ENCODE measurements around the gene CAMTA1.

The CAMTA1 gene

DNA sequence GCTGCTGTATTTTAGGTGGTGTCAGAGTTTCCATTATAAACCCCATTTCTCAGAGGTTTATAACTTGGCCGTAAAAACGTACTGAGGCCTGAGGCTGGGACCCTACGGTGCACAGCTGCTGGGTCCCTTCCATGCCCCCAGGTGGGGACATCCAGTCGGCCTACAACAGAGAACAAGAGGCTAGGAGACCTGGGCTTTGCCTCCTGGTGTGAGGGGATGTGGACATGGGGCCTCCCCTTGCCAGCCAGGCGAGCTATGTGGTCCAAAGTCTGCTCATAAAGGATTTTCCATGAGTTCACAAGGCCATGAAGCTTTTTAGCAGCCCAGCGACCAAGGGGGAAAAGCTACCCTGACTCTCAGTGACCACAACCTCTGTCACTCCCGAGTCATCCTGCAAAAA is 724.3 kb downstream of the CAMTA1 start:
- DNase-seq (ENCODE audit: low read depth in 2 of 2), result no peak

DNA sequence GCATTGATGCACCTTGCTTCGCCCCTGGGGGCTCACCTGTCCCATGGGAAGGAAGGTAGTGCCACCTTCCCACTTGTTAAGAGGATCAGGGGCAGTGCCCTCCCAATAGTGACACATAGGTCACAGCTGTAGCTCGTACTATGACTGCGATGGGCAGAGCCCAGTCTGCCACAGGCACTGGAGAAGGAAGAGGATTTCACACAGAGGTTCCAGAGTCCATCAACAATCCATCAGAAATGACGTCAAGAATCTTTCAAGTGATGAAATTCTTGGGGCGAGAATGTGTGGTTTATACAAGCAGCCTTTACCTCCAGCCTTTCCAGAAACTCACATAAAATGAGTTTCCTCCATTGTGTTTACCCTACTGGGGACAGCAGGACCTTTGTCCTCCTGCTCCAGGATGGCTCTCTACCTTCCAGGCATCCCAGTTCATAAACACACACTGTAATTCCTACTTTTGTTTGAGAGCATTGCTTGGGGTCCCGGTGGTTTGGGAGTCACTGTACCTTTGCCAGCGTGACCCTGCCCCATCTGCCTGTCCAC is 725.2 kb downstream of the CAMTA1 start:
- no peak for DNase-seq (ENCODE audit: low read depth in 2 of 2)

DNA sequence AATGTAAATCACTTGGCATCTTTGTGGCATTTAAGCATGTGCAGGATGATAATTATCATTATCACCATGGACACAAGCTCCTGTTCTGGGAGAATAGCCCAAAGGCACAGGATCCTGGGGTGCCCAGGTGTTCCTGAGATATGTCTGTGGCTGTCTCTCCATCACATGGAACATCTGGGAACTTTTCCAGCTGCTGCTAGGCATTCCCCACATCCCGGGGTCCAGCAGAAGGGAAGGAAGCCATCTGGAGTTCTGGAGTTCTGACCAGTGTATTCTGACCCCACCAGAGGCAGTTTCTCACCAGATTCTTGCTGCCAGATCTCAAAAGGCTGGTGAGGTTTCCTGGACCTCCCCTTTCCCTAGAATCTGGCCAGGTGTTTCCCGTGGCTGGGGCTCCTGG is 726.1 kb downstream of the CAMTA1 start:
- DNase-seq (ENCODE audit: low read depth in 2 of 2), result no peak

DNA sequence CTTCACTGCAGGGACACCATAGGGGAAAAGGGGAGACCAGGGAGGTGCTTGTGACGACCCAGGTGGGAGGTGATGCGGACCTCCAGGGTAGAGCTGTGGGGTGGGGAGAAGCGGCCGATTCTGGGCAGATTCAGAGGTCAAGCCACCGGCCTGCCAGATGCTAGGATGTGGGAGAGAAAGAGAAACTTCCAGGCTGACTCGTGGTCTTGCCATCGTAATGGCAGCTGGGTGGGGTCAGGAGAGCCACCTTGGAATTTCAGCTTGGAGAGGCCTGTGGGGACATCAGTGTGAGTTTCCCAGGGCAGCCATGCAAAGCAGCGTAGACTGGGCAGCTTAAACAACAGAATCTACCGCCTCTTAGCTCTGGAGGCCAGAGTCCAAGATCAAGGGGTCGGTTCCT is 727.8 kb downstream of the CAMTA1 start:
- DNase-seq (ENCODE audit: low read depth in 2 of 2), result no peak

DNA sequence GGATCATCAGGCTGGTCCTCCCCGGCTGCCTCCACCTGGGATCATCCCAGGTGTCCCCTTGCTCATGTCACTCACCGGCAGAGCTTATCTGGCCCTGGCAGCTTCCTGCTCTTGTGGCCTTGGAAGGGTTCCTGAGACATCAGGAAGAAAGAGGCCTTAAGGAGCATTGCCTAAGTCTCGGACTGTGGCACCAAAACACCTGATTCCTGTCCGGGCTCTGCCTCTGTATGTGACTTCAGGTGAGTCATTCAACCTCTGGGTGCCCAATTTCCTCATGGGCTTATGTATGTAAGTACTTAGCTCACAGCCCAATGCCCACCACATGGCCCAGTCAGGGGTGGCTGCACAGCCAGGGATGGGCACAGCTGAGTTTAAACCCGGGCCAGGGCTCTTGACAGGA is 729.9 kb downstream of the CAMTA1 start:
- DNase-seq (ENCODE audit: low read depth in 2 of 2), result no peak

DNA sequence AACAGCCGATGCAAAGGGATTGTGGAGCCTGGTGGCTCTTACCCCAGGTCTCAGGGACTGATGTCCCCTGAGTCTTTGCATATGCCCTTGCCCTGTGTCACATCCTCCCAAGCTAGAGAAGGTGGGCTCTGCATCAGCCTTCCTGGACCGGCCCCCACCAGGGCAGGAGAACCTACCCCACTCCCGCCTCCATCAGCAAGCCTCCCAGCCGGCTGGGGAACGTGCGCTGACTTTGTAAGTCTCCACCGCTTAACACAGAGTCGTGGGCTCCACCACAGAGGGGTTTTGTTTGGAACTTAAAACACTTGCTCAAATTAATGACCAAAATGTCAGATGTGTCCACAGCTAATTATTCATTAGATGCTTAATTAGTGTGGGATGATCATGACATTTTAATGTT is 730.6 kb downstream of the CAMTA1 start:
- DNase-seq (ENCODE audit: low read depth in 2 of 2), result no peak

DNA sequence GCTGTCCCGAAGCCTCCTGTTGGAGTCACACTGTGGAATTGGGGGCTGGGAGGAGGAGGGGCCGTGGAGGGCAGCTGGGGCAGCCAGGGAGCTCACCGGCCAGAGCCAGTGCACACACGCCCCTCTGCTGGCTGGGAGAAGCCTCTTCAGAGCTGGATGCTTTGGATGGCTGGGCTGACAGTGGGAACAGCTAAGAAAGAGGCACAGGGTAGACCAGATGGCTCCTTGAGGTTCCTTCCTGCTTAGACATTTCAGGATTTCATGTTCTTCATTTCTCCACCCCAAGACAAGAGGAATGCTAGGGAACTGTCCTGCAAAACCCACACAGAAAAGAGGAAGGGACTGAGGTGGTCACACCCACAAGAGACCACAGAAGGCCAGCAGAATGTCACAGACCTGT is 731.1 kb downstream of the CAMTA1 start:
- DNase-seq (ENCODE audit: low read depth in 2 of 2), result no peak

DNA sequence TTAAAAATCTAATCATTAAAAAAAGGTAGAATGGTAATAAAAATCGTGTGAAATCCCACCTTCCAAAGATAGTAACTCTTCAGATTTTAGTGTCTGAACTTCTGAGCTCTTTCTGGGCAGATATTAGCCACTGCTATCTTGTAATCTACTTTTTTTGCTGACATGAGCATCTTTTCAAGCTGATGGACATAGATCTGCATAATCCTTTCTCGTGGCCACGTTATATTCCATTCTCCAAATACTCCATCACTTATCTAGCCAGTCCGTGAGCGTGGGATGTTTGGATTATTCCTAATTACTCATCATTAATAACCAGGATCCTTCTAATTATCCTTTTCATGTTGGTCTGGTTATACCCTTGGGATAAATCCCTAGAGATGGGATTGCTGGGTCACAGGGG is 731.7 kb downstream of the CAMTA1 start:
- DNase-seq (ENCODE audit: low read depth in 2 of 2), result no peak

DNA sequence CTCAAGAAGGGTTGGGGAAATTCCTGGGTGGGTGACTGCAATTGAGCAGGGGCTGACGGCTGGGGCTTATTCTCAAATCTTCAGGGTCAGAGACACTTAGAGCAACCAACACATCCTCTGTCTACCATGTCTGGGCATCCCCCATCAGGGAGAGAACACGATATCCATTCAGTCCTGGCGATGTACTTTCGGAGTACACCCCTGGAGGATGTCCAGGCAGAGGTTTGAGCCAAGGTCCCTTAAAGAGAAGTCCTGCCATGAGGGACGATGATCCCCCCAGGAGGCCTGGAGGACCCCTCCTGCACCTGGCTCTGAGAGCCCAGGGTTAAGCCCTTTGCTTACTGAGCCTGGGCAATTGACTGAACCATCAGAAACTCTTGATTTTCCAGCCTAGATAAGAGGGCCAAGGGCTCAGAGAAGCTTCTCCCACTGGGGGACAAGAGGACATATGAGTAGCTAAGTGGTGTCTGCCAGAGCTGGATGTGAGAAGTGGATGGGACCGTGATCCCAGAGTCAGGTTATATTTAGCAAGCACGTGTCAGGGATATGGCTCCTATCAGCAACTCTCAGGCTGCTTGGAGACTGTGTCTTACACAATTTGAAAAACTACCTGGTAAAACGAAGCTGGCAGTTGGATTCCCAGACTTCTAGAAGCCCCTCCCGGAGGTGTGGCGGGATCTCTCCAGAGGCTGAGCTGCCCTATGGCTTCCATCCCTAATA is 732.5 kb downstream of the CAMTA1 start:
- DNase-seq (ENCODE audit: low read depth in 2 of 2), result no peak

DNA sequence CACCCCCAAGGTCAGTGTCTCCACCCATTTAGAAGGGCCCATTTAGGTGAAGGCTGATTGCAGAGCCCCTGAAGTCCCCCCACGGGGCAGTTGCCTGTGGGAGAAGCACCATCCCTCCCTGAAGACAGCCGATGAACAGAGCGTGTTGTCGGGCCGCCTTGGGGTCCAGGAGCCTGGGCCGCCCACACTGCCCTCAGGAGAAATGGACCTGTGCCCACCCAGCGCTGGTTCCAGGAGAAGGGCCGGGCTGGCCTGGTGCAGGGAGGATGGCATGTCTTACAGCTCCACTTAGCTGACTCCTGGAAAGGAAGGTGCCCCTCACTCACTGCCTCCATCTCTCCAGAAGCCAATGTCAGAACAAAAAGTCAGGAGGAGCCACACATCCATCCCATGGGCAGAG is 733.2 kb downstream of the CAMTA1 start:
- DNase-seq (ENCODE audit: low read depth in 2 of 2), result no peak

DNA sequence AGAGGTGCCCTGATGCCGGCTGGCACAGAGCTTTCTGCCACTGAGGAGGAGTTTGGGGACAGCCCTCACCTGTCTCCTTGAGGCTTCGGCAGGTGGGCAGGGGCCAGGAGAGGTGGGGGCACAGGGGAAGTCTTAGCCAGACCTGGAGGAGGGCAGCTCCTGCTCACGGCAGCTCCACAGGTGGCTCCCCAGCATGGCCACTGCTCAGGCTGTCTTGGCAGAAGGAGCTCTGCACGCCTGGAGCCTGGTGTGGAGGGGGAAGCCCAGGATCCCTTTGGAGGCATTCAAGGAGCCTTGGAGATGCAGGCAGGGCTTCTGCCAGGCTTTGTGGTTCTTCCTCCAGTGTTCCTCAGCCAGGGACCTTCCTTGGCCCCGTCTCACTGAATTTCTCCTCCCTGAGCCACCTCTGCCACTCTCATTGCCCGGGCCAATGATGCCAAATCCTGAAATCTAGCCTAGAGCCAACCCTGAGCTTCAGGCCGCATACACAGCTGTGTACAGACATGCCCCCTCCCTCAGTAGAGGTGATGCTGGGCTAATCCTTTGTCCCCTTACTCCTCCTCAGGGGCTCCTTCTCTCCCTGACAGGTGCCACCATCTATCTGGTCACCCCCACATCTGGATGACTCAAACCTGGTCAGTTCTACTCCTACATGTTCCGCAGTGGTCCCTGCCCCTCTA is 734.1 kb downstream of the CAMTA1 start:
- DNase-seq (ENCODE audit: low read depth in 2 of 2), result no peak

DNA sequence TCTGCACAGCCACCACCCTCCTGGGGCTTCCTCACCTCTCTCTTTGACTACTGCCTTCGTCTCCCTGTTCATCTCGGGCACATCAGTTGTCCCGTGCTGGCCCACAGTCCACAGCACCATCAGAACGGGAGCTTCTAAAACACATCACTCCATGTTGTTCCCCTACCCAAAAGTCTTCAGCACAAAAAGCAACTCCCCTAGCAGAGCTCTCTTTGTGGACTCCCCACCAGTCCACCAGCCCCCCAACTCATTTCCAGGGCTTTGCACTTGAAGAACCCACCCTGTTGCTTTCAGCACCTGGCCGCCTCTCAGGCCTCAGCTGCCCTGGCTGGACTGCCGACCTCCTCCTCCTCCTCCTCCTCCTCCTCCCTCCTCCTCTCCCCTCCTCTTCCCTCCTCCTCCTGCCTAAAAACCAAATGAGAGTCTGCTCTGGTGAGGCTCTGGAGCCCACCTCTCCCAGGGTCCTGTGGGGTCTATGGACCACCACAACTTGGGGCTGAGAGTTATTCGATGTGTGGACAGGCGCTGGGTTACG is 734.7 kb downstream of the CAMTA1 start:
- DNase-seq (ENCODE audit: low read depth in 2 of 2), result no peak

DNA sequence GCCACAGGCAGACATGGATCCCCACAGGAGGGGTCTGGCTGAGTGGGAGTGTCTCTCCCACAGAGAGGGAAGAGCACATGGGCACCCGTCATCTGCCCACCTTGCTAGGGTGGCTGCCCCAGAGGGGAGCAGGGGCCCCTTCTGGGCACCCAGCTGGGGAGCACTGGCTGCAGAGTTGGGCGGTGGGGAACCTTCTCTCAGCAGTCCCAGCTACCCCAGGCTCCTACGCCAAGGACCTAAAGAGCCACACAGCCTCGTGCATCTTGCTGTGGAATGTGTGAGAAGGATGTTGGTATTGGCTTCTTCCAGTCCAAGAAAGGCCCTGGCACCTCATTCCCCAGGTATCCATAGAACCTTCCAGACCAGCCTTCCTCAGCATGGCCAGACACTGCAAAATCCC is 735.2 kb downstream of the CAMTA1 start:
- no peak for DNase-seq (ENCODE audit: low read depth in 2 of 2)

DNA sequence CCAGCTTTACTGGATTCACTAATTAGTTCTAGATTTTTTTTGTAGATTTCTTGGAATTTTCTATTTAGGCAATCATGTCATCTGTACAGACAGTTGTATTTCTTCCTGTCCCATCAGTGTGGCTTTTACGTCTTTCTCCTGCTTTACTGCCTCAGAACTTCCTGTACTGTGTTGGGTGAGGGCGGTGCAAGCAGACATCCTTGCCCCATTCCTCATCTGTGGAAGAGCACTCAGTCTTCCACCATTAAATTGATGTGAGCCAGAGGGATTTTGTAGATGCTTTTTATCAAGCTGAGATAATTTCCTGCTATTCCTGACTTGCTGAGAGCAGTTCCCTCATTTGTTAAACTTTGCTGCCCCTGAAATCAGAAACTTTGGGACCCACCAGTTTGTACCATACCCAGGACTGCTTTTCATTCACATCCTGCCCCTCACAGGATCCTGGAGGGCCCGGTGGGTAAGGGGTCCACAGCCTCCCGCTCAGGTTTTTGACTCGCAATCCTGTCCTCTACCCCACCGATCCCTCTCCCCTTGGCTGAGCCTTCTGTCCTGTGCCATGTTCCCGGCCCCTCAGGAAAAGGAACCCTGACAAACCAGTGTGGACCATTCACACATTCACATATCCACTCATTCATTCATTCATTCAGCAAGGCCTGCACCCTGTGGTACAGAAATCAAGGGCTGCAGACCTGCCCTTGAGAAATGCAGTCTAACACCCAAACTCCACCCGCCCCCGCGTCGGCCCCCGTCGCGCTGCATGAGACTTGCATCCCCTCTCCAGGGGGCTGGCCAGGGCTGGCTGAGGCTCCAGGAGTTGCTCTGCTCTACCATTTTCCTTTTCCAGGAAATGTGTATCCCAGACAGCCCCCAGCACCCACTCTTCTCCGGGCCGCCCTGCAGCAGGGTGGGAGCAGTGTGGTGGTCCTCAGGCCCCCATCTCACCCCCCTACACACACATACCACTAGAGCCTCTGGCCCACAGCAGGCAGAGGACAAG is 739.4 kb downstream of the CAMTA1 start:
- no peak for DNase-seq (ENCODE audit: low read depth in 2 of 2)

DNA sequence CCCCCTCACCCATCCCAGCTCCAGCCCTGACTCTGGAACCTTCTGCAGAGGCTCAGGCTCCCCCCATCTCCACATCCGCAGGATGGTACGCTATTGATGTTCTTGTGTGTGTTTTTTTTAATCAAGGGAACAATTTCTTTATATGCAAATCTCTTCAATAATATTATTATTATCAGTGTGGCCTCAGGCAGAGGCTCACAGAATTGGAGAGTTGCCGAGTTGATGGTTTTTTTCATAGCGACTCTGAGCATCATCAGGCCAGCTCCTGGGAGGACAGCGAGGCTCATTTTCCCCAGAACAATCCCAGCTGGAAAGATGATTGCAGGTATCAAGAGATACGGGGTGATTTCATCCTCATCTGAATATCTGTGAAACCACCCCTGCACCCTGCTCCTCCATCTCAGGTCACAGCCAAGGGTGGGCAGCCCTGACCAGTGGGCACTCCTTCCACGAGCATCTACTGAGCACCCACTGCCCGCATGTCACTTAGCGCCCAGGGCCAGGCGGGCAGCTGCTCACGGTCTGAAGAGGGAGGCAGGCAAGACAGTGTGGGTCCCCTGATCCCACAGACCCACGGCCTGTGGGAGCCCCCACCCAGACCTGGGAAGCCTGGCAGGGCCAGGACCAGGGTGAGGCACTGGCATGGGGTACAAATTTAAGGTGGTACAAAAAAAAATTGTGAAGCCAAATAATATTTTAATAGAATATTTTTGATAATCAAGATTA is 740.2 kb downstream of the CAMTA1 start:
- no peak for DNase-seq (ENCODE audit: low read depth in 2 of 2)

DNA sequence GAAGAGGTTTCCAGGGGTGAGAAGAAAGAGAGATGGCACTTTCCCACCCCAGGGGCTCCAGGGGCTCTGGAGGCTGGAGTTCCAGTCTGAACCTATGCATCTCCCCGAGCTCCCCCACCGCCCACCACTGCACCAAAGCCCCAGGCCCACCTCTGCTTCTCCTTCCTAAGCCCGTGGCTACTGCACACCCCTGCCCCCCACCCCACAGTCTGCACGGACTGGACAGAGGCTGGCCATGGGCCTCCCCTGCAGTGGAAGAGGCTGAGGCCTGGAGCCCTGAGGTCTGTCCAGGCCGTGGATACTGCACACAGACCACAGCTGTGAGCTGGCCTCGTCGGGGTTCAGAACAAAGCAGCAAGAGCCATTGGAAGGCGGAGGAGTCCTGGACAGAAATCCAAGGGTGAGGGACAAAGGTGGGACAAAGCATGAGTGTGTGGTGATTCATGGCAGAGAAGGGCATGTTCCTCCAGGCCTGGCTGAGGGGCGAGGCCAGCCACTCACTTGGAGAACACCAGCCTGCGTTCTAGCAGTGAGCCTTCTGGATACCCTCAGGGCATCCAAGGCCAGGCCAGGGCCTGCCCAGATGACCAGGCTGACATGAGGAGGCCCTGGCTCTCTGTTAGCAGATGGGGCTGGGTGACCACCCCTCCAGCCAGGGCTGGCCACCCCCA is 741.1 kb downstream of the CAMTA1 start:
- DNase-seq (ENCODE audit: low read depth in 2 of 2), result no peak

DNA sequence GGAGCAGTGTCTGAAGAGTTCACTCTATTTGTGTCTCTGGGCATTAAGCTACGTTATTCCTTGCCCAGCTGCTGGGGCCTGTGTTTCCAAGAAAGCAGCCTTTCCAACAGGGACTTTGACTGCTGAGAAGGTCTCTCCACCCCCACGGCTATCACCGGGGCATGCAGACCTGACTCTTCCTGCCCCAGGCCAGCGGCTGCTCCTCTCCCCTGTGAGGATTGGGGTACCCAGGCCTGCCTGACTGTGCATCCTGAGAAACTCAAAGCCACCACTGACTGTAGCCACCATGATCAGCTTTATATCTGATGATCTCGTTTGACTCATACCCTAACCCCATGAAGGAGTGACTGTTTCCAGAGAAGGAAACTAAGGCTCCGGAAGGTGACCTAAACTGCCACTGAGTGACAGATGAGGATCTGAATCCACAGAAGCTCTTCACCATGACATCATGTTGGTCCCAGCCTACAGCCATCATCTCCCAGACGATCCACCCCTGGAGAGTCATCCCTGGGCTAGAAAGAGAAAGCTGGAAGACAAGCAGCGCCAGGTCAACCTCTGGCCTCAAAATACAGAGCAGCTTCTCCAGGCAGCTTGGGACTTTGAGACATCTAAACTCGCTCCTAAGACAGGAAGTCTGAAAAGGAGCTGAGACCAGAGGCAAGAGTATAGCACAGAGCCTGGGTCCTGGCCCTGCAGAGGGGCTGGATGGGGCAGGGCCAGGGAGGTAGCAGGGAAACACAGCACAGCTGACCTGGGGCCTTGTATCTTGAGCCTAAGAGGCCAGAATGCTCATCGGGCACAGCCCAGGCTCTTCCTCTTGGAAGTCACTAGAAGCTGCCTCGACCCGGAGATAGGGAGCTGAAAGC is 741.8 kb downstream of the CAMTA1 start:
- DNase-seq (ENCODE audit: low read depth in 2 of 2), result no peak

DNA sequence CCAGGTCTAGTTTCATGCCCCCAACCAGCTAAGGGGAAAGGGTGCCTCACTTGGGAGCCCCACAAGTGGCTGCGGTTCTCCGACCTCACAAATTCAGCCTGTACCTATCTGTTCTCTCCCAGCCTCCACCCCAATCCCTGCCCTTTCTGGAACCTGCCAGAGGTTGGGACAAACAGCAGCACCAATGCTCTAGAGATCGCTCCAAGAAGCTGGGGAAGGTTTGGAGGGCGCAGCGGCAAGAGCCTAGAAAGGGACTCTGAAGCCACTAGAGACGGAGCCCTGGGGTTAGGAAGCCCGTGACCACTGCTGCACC is 742.4 kb downstream of the CAMTA1 start:
- DNase-seq (ENCODE audit: low read depth in 2 of 2), result no peak

DNA sequence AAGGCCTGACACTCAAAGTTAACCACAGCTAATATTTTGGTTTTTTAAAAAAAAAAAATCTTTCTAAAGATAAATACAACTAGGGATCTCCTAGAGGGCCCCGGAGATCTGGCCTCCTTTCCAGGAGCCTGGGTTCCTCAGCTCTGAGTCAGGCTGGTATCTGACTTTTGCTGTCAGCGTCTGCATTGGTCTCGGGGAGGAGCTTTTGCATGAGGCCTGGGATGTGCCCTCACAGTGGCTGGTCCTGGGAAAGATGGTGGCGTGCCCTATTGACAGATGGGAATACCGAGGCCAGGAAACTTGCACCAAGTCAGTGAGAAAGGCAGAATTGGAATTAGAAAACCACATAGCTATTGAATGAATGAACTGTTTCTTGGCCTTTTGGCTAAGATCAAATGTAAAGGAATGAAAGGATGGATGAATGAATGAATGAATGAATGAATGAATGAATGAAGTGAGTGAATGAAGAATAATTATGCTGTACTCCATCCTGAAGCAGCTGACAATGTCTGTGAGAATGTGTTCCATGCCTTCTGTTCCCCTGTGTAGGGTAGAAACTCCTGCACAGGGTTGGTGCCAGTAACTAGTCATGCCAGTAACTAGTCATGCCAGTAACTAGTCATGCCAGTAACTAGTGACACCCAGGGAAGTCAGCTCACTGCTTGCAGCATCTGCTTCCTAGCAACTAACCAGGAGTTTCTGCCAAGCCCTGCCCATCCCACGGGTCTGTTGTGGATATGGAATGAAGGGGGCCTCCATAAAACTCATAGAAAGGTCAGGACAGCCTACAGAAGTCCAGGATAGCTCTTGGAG is 743.3 kb downstream of the CAMTA1 start:
- no peak for DNase-seq (ENCODE audit: low read depth in 2 of 2)
